Cardiac fibroblast (primary cell): ENCODE measurements around the gene CELF4.

ENCODE experiments used
- DNase-seq, 2 donors: peaks; one replicate each; pipeline versions ENCODE4 v3.0.0 to v3.0.0-alpha.2; 2010; ENCODE audit warnings: low read depth in 2 of 2
- H3K4me3 ChIP-seq, 2 donors: replicated peaks in 1 of 2; 1 replicate in 1 of 2; 2 replicates in 1 of 2; pipeline ENCODE4 v1.5.1; 2011; ENCODE audit warnings: low read depth in 2 of 2, low read length in 2 of 2, mild to moderate bottlenecking in 2 of 2, moderate library complexity in 1 of 2
- TF ChIP-seq, protein P1 (sequence below): IDR thresholded peaks from one replicate; pipeline ENCODE4 v1.5.1; 2011; ENCODE audit warnings: low read depth, mild to moderate bottlenecking, low read length, inconsistent platforms

Gene CELF4

GRCh38 chr18:37550118-37550875 is 15.3 kb downstream of the CELF4 start:
- no peak for DNase-seq
- TF ChIP-seq, protein P1, sequence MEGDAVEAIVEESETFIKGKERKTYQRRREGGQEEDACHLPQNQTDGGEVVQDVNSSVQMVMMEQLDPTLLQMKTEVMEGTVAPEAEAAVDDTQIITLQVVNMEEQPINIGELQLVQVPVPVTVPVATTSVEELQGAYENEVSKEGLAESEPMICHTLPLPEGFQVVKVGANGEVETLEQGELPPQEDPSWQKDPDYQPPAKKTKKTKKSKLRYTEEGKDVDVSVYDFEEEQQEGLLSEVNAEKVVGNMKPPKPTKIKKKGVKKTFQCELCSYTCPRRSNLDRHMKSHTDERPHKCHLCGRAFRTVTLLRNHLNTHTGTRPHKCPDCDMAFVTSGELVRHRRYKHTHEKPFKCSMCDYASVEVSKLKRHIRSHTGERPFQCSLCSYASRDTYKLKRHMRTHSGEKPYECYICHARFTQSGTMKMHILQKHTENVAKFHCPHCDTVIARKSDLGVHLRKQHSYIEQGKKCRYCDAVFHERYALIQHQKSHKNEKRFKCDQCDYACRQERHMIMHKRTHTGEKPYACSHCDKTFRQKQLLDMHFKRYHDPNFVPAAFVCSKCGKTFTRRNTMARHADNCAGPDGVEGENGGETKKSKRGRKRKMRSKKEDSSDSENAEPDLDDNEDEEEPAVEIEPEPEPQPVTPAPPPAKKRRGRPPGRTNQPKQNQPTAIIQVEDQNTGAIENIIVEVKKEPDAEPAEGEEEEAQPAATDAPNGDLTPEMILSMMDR = no peak

DNA sequence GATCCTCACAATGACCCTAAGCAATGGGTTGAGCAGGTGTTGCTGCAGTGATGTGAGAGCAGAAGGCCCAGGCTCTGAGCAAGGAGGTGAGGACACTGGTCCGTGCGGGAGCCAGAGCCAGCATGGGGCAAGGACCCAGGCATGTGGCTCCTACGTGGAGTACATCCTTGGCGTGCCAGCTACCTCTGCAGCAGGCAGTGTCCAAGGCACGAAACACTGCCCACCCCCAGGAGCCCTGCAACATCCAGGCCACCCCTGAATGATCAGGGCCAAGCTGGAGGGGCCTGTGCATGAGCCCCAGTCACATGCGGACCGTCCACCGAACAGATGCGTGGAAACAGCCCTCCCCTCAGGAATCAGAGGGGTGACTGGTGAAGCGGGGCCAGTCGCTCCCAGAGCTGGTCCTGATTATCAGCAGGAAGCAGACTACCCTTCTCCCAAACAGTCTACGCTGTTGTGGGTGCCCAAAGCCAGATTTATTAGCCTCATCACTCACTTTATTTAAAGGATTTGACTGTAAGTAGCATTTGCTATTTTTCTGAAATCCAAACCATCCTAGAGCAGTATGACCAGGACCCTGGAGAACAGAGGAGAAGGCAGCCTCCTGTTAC is 16.8 kb downstream of the CELF4 start:
- no peak for DNase-seq
- TF ChIP-seq, protein P1 = no peak
- no peak overlapping the region for H3K4me3 ChIP-seq

More at GRCh38 chr18:37550118-37550875, 15.3 kb downstream of the CELF4 start:
- H3K4me3 ChIP-seq = no peak overlapping the region

- TF ChIP-seq, protein P1 = no peak
- no peak overlapping the region for H3K4me3 ChIP-seq
- peak in 1 of 2 donors; percentile 5 for DNase-seq
Observed at GRCh38 chr18:37547196-37547827, 18.3 kb downstream of the CELF4 start.

GRCh38 chr18:37546651-37547050 is 18.9 kb downstream of the CELF4 start:
- no peak for DNase-seq
- TF ChIP-seq, protein P1 = no peak
- no peak overlapping the region for H3K4me3 ChIP-seq

DNA sequence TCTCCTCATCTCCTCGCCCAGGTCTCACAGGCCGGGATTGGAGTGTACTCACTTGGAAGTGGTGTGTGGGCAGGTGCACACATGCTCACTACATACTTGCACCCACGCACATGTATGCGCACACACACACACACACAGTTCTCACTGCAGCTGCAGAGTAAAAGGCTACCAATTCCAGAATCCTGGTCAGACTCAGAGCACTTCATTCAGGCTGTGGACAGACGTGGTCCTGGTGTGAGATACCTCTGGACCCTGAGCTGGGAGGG is 19.4 kb downstream of the CELF4 start:
- H3K4me3 ChIP-seq = no peak overlapping the region
- DNase-seq = no peak
- TF ChIP-seq, protein P1 = no peak

- TF ChIP-seq, protein P1 = no peak
- no peak for DNase-seq
Observed at GRCh38 chr18:37545461-37546271, 19.9 kb downstream of the CELF4 start.

More at GRCh38 chr18:37545461-37546271, 19.9 kb downstream of the CELF4 start:
- H3K4me3 ChIP-seq = no peak overlapping the region
